Measurements from ENCODE around the gene PHOX2A.

- TF ChIP-seq CTCF (IDR thresholded peaks at IDR 0.05; ENCODE audit: low read depth, low read length) (no peak), EZH2phosphoT487 (IDR thresholded peaks at IDR 0.05; ENCODE audit: low read depth) (no peak)
Measured at GRCh38 chr11:72254299-72254993, 10.5 kb upstream of the PHOX2A start.

Measured in OCI-LY3 (cell line).